Body of pancreas (tissue), 4 donors: ENCODE results near the gene AGA. TPM values are rescaled to one million over a fixed set of nuclear protein-coding genes. Genes with fewer than 3 reads are reported as not detected.

Experiments
- ATAC-seq: fragments of 150-250 bp; one replicate; pipeline ENCODE4 v1.9.1; 2016
- DNase-seq, 4 donors: peaks; one replicate each; pipeline ENCODE4 v3.0.0-alpha.2; 2019
- H3K27ac ChIP-seq, 4 donors: fragments of 200-600 bp; sonication (generic); 1 replicate in 3 of 4; 2 replicates in 1 of 4; pipeline versions ENCODE4 v1.5.1 to v1.6.1; 2016 to 2019; ENCODE audit warnings: mild to moderate bottlenecking in 1 of 4, mixed read lengths in 1 of 4, moderate library complexity in 1 of 4
- H3K27me3 ChIP-seq, 2 donors: fragments of 200-600 bp; sonication (generic); one replicate each; pipeline ENCODE4 v1.6.0; 2016; ENCODE audit warnings: mild to moderate bottlenecking in 1 of 2
- H3K36me3 ChIP-seq, 2 donors: fragments of 200-600 bp; sonication (generic); replicated peaks in 1 of 2; 2 replicates each; pipeline ENCODE4 v1.5.1; 2016; ENCODE audit warnings: low read depth in 2 of 2; ENCODE audit not compliant: insufficient read depth in 1 of 2
- H3K4me1 ChIP-seq: fragments of 200-600 bp; sonication (generic); one replicate; pipeline ENCODE4 v1.6.0; 2016
- H3K4me3 ChIP-seq, 2 donors: fragments of 200-600 bp; sonication (generic); 1 replicate in 1 of 2; 2 replicates in 1 of 2; pipeline ENCODE4 v1.5.1; 2016 to 2019
- H3K9me3 ChIP-seq, 3 donors: fragments of 200-600 bp; sonication (generic); 1 replicate in 2 of 3; 2 replicates in 1 of 3; pipeline ENCODE4 v1.5.1; 2016
- POLR2A ChIP-seq, 3 donors: fragments of 450-650 bp; IDR thresholded peaks; one replicate each; pipeline ENCODE4 v1.6.1; 2016; ENCODE audit warnings: antibody characterized with exemption in 3 of 3, mild to moderate bottlenecking in 2 of 3
- WGBS, 2 donors: methylation state at CpG; one replicate each; pipeline ENCODE4 v1.1.5; 2017; 5-methylcytosine and 5-hydroxymethylcytosine counted together
- intact Hi-C: fragments of 100-400 bp; cut with DNase I; formaldehyde crosslinking; loops from one replicate; pipeline ENCODE4 v1.15.1; 2023
- total RNA-seq, 2 donors: library from RNA; depleted of rRNA; stranded (reverse); fragments of >200 nt; gene quantifications; one replicate each; pipeline ENCODE4 v1.1.0, GENCODE V29; 2016
- TF ChIP-seq, protein P1 (sequence below), 7 experiments: fragments of 450-650 bp in 4 of 7; fragments of 200-600 bp in 3 of 7; sonication (generic) in 3 of 7; IDR thresholded peaks; one replicate each; pipeline ENCODE4 v1.5.1; 2016 to 2019; ENCODE audit warnings: antibody characterized with exemption in 7 of 7

Gene AGA
- total RNA-seq, 2 donors from 2014 or later = 10.4 to 15.2 TPM

DNA sequence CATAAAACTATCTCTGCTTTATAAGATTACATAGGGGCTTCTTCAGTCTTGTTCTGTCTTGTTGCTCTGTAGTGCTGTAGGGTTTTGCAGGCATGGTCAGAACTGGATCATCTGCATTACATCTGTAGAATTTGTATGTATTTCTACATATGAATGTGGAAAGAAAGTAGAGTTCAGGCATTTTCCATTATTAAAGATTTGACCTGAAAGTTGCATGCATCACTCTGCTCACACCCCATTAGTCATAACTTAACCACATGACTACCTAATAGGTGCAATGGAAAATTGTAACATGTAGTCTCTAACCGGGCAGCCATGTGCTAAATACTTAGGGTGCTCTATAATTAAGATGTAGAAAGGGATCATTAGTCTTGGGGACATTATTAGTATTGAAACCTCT lies 45.7 kb upstream of the AGA start:
- 83 to 100% methylated on average over 1 of the region's 1 CpG for WGBS, 2 donors
- DNase-seq (no peak), ATAC-seq (no peak)
- Histone ChIP-seq H3K9me3 (peaks cover 0 to 4% (median 0%) of the 10 kb centered on the region in 3 donors), H3K4me1 (no peaks in the 10 kb centered on the region), H3K27ac (no peak overlapping the region), H3K4me3 (no peak overlapping the region), H3K27me3 (no peaks in the 10 kb centered on the region), H3K36me3 (no peaks in the 10 kb centered on the region)
- no peak for TF ChIP-seq POLR2A (IDR thresholded peaks at IDR 0.05)
- TF ChIP-seq, protein P1, sequence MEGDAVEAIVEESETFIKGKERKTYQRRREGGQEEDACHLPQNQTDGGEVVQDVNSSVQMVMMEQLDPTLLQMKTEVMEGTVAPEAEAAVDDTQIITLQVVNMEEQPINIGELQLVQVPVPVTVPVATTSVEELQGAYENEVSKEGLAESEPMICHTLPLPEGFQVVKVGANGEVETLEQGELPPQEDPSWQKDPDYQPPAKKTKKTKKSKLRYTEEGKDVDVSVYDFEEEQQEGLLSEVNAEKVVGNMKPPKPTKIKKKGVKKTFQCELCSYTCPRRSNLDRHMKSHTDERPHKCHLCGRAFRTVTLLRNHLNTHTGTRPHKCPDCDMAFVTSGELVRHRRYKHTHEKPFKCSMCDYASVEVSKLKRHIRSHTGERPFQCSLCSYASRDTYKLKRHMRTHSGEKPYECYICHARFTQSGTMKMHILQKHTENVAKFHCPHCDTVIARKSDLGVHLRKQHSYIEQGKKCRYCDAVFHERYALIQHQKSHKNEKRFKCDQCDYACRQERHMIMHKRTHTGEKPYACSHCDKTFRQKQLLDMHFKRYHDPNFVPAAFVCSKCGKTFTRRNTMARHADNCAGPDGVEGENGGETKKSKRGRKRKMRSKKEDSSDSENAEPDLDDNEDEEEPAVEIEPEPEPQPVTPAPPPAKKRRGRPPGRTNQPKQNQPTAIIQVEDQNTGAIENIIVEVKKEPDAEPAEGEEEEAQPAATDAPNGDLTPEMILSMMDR (IDR thresholded peaks at IDR 0.05) = no peak
- intact Hi-C loops = no loop called here

DNA sequence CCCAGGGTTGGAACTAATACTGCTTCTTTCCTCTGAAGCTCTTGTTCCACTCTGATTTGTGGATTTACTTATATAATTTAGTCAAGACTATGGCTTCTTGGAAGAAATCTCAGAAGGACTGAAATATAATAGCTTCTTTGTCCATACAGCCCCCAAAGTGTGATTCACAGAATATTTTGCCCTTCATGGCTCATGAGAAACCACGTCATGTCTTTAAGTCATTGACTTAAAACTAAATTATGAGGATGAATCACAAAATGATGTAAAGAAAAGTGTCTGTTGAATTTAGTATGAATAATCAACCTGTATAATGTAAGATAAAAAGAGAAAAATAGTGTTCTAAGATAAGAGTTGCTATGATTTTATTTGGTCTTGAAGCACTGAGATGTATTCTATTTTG lies 43.3 kb upstream of the AGA start:
- peaks cover 0 to 4% (median 0%) of the 10 kb centered on the region in 3 donors for H3K9me3 ChIP-seq
- no peak for TF ChIP-seq POLR2A (IDR thresholded peaks at IDR 0.05)
- TF ChIP-seq, protein P1 (IDR thresholded peaks at IDR 0.05) = no peak
- intact Hi-C loops = no loop called here
- no peaks in the 10 kb centered on the region for H3K36me3 ChIP-seq
- DNase-seq (no peak), ATAC-seq (no peak)
- WGBS, 2 donors = 86 to 89% methylated on average over 1 of the region's 1 CpG
- no peaks in the 10 kb centered on the region for H3K4me1 ChIP-seq
- H3K27me3 ChIP-seq = no peaks in the 10 kb centered on the region
- H3K27ac ChIP-seq = no peak overlapping the region
- H3K4me3 ChIP-seq = no peak overlapping the region

DNA sequence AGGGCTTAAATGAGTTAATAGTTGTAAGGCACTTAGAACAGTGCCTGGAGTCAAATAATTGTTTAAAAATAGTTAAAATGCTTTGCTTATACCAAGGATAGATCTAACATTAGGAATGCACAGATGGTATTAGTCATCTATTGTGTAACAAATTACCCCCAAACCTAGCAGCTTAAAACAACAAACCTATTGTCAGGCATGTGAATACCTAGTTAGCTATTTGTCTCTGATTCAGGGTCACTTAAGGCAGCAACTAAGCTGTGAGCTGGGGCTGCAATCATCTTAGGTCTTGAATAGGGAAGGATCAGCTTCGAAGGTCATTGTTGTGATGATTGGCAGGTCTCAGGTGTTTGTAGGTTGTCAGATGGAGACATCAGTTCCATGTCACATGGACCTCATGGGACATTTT lies 42.4 kb upstream of the AGA start:
- DNase-seq = no peak
- Histone ChIP-seq H3K9me3 (peaks cover 0 to 4% (median 0%) of the 10 kb centered on the region in 3 donors), H3K27ac (no peak overlapping the region), H3K4me1 (no peaks in the 10 kb centered on the region), H3K36me3 (no peaks in the 10 kb centered on the region), H3K4me3 (no peak overlapping the region), H3K27me3 (no peaks in the 10 kb centered on the region)
- no peak for ATAC-seq
- WGBS, 2 donors = 21 to 36% methylated on average over 1 of the region's 1 CpG
- intact Hi-C loops = no loop called here
- TF ChIP-seq POLR2A (IDR thresholded peaks at IDR 0.05) = no peak
- TF ChIP-seq, protein P1 (IDR thresholded peaks at IDR 0.05) = no peak

DNA sequence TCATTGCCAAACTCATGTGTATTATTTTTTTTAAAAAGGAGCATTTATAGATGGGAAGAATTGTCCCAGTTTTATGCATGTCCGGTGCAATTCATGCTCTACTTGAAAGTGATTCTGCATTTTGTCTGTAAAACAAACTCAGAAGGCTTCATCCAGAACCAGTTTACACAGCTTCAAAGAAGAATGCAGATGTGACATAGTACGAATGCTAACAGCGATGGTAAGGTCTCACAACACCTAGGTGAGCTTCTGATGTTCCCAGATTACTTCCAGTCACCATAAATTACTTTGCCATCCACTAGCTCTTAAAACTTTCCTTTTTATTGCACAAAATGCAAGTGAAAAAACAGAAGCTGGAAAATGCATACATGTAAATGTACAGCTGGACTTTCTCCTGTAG lies 41.5 kb upstream of the AGA start:
- DNase-seq (no peak), ATAC-seq (no peak)
- Histone ChIP-seq H3K27ac (no peak overlapping the region), H3K36me3 (no peaks in the 10 kb centered on the region), H3K4me1 (no peaks in the 10 kb centered on the region), H3K4me3 (no peak overlapping the region), H3K27me3 (no peaks in the 10 kb centered on the region), H3K9me3 (peaks cover 0 to 4% (median 0%) of the 10 kb centered on the region in 3 donors)
- TF ChIP-seq POLR2A (IDR thresholded peaks at IDR 0.05) = no peak
- TF ChIP-seq, protein P1 (IDR thresholded peaks at IDR 0.05) = no peak
- 89 to 91% methylated on average over 3 of the region's 3 CpGs for WGBS, 2 donors
- intact Hi-C loops = no loop called here

DNA sequence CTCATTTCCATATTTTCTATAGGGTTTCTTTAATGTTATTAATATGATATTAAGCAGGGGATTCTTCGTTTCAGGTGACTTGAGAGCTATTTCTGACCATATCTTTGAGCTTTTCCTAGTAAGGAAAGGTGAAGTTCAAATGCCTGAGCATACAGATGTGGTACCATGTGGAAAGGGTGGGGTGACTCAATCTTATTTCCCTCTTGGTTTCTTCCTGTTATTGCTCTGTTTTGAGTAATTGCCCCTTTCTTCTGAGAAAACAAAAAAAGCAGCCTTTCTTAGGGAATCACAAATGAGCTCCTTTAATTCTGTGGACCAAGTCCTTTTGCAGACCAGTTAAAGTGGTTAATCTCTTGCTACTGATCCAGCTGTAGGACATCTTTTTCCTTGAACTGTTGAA lies 41.0 kb upstream of the AGA start:
- H3K36me3 ChIP-seq = no peaks in the 10 kb centered on the region
- H3K27me3 ChIP-seq = no peaks in the 10 kb centered on the region
- peaks cover 0 to 4% (median 0%) of the 10 kb centered on the region in 3 donors for H3K9me3 ChIP-seq
- intact Hi-C loops = no loop called here
- no peak overlapping the region for H3K27ac ChIP-seq
- no peak overlapping the region for H3K4me3 ChIP-seq
- TF ChIP-seq, protein P1 (IDR thresholded peaks at IDR 0.05) = no peak
- TF ChIP-seq POLR2A (IDR thresholded peaks at IDR 0.05) = no peak
- WGBS, 2 donors = 50 to 62% methylated on average over 1 of the region's 1 CpG
- DNase-seq (no peak), ATAC-seq (no peak)
- H3K4me1 ChIP-seq = no peaks in the 10 kb centered on the region
